Body of pancreas (tissue), 4 donors: Measurements from ENCODE around the gene PITPNC1.

Experiments used
- CTCF ChIP-seq, 7 experiments: fragments of 450-650 bp in 4 of 7; fragments of 200-600 bp in 3 of 7; sonication (generic) in 3 of 7; IDR thresholded peaks; one replicate each; pipeline ENCODE4 v1.5.1; 2016 to 2019; ENCODE audit warnings: antibody characterized with exemption in 7 of 7
- POLR2A ChIP-seq, 3 donors: fragments of 450-650 bp; IDR thresholded peaks; one replicate each; pipeline ENCODE4 v1.6.1; 2016; ENCODE audit warnings: antibody characterized with exemption in 3 of 3, mild to moderate bottlenecking in 2 of 3

- TF ChIP-seq POLR2A (IDR thresholded peaks at IDR 0.05) (no peak), CTCF (IDR thresholded peaks at IDR 0.05) (no peak)
These were observed 302.6 kb downstream of the PITPNC1 start for GRCh38 chr17:67679721-67680120.
